Activated CD4-positive, alpha-beta T cell treated with anti-CD3 and anti-CD28 coated beads, Interleukin-2, amount 50 U/mL, for 1 hour (primary cell): ENCODE results near the gene TAF1A.

Experiments used
- DNase-seq: peaks from one replicate; pipeline ENCODE4 v3.0.0-alpha.2; 2020

The TAF1A gene

DNA sequence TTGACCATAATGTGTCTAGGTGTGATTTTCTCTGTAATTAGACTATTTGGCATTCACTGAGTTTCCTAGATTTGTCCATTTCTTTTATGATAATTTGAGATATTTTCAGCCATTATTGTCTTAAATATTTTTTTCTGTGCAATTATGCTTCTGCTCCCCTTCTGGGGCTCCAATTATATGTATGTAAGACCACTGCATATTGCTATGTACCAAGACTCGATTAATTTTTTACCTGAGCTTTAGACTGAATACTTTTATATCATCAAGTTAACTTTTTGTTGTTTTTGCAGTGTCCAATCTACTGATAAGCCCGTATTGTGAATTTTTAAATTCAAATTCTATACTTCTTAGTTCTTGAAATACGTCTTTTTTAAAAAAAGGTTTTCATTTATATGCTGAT is 5.1 kb upstream of the TAF1A start:
- DNase-seq: no peak

DNA sequence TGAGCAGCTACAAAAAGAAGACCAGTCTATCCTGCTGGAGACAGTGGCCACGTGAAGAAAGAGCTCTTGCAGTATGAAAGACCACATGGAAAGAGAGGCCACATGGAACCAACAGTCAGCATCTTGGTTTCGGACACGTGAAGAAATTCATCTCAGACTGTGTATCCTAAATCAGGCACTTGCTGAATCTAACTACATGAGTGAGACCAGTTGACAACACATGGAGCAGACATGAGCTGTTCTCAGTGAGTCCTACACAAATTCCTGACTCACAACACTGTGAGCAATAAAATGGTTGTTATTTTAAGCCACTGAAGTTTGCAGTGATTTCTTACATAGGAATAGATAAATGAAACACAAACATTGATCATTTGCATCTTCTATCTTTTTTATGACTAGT is 2.4 kb upstream of the TAF1A start:
- no peak for DNase-seq

DNA sequence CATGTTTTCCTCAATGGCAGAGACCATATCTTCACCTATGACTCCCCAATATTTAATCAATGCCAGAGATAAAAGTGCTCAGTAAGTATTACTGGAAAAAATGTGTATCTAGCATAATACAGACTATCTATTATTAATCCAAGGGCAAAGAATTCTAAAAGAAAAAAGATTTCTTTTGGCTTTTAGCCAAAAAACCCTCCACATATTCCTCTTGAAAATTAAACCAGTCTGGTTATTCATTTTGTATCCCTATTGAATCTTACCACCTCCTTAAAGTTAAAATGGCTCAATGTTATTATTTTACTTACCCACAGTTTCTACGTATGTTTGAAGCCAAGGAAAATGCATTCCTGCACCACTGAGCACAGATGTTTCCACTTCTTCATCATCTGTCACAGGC is 1.6 kb downstream of the TAF1A start:
- DNase-seq: no peak

DNA sequence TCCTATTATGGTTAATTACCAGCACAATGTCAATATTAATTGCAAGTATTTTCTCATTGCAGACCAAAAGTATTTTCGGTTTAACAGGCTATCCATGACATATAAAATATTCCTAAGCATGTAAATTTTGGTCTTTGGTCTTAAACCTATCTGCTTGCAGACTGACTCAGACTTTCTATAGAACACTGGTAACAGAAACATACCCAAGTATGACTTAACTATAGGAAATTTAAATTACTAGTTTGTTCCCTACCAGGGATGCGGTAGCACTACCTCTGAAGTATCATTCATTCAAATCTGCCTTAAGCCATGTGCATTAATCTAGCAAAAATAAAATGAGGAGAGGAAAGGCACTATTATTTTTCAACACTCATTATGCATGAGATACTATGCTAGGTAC is 2.9 kb downstream of the TAF1A start:
- no peak for DNase-seq

DNA sequence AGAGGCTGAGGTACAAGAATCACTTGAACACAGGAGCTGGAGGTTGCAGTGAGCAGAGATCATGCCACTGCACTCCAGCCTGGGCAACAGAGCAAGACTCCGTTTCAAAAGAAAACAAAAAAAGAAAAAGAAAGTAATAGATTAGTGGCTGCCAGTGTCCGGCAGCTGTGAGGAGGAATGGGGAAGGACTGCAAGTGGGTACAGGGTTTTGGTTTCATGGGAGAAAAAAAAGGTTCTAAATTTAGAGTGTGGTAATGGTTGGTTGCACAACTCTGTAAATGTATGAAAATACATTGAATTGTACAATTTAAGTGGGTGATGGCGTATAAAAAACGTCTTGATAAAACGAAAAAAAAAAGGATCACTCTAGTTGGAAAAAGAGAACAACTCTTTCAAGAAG is 6.7 kb downstream of the TAF1A start:
- DNase-seq: no peak

GRCh38 chr1:222582099-222582774 is 7.5 kb downstream of the TAF1A start:
- DNase-seq: no peak

GRCh38 chr1:222579316-222579715 is 10.4 kb downstream of the TAF1A start:
- no peak for DNase-seq

DNA sequence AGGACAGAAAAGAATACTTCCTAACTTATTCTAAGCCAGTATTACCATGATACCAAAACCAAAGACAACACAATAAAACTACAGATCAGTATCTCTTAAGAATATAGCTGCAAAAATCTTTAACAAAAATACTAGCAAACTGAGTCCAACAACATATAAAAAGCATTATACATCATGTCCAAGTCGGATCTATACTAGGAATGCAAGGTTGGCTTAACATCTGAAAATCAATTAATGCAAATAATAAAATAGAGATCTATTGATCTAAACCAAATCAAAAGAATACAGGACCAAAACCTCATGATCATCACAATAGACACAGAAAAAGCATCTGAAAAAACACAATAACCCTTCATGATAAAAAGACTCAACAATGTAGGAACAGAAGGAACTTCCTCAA is 18.9 kb downstream of the TAF1A start:
- no peak for DNase-seq

- no peak for DNase-seq
These were observed 28.1 kb downstream of the TAF1A start for GRCh38 chr1:222561656-222562055.

DNA sequence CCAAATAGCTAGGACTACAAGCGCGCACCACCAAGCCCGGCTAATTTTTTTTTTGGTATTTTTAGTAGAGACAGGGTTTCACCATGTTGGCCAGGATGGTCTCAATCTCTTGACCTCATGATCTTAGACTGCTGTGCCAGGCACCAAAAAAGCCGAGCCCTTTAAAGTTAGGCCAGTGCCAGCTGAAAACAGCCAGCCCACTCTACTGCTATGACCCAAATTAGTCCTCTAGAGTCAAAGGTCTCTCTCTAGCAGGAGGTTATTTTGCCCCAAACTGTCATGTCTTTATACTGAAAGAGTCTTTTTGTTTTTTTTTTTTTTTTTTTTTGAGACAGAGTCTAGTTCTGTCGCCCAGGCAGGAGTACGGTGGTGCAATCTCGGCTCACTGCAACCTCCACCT is 32.2 kb downstream of the TAF1A start:
- no peak for DNase-seq

DNA sequence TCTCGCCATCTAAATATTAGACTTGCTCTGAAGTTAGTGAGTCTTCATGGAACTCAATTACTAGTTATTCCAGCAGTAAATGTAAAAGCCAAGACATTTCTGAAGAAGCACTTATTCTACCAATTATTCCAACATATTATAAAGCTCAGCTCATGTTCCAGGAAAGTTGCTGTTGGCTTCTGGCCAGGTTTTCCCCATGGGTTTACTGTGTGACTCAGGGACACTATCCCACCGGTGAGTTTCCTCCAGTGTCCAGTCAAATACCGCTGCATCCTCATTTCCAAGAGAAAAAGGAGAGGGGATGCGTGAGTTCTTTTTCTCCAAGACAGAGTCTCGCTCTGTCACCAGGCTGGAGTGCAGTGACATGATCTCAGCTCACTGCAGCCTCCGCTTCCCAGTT is 32.6 kb downstream of the TAF1A start:
- DNase-seq: no peak

GRCh38 chr1:222555992-222556615 is 33.6 kb downstream of the TAF1A start:
- DNase-seq: no peak

DNA sequence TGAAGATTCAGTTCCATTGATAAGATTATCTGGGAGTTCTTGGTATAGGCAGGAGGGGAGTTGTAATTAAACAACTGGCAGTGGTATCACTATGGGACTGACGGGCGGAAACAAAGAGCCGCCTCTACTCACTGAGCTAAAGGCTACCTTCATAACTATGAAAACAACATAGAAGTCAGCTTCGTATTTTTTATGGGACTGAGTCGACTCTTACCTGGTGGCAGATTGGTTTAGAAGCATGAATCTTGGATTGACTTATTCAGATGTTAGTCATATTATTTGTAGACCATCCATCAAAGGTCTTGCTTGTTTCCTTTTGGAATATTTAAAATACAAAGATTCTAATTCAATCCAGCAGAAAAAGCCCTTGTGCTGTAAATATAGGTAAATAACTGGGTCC is 35.6 kb downstream of the TAF1A start:
- no peak for DNase-seq

GRCh38 chr1:222552882-222553281 is 36.9 kb downstream of the TAF1A start:
- no peak for DNase-seq

DNA sequence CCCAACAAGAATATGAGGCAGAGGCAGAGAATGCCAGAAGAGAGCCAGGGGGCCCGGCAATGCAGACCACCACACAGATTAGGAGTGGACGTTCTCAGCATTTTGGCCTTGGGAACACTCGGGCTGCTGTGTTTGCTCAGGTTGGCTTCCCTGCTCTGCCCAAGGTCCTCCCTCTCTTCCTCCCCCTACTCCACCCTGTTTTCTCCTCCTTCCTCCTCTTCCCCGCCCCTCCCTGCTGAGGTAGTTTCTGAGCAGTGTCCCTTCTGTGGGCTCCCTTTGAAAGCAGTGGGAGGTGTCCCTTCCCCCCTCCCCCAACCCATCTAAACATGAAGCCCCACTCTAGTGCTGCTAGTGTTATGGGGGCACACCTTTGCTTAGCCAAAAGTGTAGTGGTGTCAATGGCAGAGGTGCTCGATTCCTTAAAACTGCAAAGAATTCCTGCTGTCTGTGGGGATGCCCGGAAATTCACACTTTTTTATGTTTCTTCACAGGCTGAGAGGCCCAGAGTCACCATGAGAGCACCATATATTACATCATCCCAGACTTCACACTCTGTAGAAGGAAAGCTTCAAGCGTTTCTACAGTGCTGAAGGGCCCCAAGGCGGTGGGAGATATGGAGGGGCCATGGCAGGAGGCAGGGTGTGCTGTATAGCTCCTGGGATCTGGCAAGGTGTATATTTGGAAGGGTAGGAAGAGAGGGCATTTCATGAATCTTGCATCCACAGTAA is 41.6 kb downstream of the TAF1A start, which contains the start of gene HHIPL2:
HHIPL2 (minus strand) TSS at position 161 of the 728 bp plus-strand sequence; CDS start at position 101, 60 bp downstream.
- no peak for DNase-seq

DNA sequence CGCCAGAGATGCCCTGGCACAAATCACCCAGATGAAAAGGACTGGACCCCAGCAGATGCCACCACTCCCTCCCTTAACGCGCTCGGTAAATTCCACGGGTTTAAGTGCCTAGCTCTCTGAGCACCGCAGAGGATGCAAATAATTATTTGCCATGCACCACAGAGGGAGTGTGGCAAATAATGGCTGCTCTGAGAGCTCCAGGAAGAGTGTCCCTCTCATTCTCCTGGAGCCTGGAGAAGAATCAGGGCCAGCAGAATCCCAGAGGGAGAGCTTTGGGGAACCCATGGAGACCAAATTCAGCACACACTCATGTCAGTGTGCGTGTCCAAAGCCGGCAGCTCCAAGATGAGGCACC is 42.5 kb downstream of the TAF1A start:
- DNase-seq: no peak

- DNase-seq: no peak
These were observed 43.0 kb downstream of the TAF1A start for GRCh38 chr1:222546548-222547259.

GRCh38 chr1:222546091-222546490 is 43.6 kb downstream of the TAF1A start:
- DNase-seq: no peak

DNA sequence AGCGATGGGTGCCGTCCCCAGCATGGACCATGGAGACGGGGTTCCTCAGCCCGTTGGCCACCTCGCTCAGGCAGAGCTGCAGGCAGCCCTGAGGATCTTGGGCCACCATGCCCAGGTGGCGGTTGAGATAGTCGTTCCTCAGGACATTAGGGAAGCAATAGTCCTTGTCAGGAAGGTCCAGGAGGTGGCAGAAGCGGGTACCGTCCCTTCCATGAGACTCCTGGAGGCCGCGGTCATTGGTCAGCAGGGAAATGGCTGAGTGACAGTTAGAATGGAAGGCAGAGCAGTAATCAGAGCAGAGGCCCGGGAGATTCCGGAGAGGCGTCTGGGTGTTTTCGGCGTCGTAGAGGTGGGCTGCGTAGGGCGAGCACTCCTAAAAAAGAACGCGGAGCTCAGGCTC is 45.9 kb downstream of the TAF1A start:
- no peak for DNase-seq

- no peak for DNase-seq
These were observed 49.1 kb downstream of the TAF1A start for GRCh38 chr1:222540598-222540995.

GRCh38 chr1:222539951-222540597 is 49.7 kb downstream of the TAF1A start:
- DNase-seq: no peak

GRCh38 chr1:222535455-222535854 is 54.3 kb downstream of the TAF1A start:
- DNase-seq: no peak

- no peak for DNase-seq
These were observed 58.9 kb downstream of the TAF1A start for GRCh38 chr1:222530852-222531251.
